GM21717 (cell line): ENCODE data around the gene NR2F1.

Source experiments
- ATAC-seq: cut with Tn5 transposase; IDR thresholded peaks from one replicate; pipeline ENCODE4 v1.9.1; 2021; ENCODE audit warnings: mild to moderate bottlenecking, moderate library complexity; ENCODE audit not compliant: unreplicated experiment

The NR2F1 gene

DNA sequence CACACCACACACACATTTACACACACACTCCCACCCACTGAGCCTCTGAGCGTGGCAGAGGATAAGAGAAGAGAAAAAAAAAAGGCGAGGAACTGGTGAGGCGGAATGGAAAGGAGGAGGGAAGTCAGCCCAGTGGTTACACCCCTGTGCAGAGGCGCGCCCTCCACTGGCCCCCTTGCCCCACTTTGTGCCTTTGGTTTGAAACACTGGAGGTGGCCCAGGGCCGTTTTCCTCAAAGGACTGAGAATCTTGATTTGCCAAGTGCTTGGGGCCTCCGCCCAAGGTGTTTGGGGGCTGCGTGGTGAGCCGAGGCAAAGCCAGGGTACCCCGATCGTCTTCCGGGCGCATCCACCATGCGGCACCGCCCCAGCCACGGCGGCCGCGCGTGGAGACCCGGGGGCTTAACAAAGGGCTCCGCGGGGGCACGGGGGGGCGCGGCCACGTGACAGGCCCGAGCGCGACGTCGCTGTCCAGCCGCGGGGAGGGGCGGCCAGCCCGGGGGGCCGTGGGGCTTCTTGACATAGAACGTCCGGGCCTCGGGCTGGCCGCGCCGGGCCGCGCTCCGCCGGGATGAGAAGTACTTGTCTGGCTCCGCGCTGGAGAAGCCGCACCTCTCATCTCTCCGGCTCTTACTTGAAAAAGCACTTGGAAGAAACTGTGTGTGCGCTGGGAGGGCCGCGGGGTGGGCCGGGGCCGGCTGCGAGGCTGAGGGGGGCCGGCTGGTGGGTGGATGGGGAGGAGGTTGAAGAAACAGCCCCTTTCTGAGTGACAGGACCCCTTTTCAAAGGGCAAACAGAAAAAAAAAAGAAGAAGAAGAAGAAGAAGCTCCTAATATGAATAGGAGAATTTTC is 21.0 kb downstream of the NR2F1 start:
- no peak for ATAC-seq

DNA sequence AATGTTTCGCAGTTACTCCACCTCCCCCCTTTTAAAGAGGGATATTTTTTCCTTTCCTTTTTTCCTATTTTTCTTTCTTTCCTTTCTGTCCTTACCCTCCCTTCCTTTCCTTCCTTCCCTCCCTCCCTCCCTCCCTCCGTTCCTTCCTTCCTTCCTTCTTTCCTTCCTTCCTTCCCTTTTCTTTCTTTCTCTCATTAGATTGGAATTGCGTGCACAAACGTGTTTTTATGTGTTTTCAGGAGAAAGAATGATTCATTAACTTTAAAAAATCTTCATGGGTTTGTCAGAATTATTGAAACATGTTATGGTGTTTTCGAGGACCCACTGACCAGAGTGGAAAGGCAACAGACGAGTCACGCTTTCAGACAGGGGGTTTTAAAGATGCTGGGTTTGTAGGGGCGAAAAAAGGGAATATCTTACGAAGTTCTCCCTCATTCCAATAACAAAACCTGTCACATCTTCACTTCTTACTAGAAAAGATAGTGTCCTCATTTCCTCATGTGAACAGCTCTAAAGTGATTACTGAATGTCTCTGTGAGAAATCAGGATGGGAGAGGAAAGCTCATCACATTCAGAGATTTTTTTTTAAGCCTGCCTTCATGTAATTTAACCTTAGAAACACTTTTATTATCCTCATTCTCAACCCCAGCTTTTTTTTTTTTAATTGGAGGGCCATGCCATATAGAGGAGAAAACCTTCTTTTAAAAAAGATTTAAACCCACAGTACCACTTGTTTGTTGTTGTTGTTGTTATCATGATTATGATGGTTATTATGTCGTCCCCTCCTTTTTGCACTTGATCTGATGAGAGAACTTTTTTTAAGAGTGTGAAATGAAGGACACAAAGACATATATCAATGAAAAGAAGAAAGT is 21.9 kb downstream of the NR2F1 start:
- no peak for ATAC-seq

DNA sequence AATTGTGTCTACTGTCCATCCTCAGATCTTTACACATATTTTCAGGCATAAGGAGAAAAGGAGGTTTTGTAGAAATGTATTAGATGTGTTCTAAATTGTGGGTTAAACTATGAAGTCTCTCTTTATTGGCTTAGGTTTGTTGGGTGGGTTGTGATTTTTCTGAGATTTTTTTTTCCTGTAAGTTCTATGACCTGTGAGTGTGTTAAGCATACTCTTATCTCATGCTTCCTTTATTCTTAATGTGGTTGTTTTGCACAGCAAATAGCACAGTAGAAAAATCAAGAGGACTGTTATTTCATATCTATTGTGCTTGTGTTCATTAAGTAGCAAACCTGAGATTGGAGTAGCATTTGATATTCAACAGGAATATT is 23.3 kb downstream of the NR2F1 start:
- ATAC-seq: no peak

DNA sequence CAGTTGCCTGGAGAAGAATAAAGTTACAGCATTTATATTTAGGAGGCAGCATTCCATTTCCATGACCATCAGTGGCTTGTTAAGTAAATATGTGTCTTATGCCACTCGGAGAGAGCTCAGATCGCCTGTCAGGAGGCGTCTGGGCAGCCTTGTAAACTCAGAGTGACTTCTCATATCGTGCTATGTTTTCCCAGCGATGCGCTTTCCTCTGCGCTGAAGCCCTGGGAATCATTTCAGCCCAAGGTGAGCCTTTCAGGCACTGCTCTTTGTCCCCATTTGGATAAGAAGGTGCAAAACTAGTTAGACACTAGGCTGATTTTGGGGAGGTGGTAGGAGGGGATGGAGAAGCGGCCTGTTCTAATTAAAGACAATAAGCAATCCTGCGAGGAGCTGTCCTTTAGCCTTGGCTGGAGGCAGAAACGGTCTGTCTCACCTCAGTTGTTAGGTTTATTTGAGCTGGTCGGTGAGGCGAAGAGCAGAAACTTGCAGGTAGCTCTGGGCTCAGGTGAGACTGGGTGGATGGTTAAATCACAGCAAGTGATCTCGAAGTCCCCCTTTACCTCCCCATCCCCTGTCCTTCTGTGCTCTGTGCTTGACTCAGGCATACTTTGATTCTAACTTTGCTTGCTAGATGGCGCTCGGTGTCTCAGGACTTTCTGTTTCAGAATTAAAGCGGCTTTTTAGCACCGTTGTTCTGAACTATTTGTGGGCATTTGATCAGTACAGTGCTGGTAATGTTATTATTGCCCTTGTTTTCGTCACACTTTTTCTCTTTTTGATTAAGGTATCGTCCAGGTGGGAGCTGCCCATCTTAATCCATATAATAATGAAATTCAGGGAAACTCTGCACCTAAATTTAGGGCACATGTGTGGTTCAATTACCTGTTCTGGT is 24.6 kb downstream of the NR2F1 start:
- ATAC-seq: no peak

DNA sequence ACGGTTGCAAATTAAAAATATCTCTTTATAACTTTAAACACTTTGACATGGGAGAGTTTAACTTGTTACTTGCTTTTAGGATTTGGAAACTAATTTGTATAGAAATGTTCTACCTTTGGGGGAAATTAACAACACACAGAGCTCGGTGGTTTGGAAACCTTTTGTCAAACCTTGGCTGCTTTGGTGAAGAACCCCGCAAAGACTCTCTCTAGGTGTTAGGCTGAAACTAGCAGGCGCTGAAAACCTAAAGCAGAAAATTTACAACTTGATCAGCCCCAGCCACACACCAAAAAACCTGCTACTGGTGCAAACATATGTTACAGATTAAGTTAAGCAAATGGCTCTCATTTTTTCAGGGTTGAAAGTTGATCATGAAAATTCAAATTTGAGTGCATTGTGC is 25.8 kb downstream of the NR2F1 start:
- no peak for ATAC-seq

DNA sequence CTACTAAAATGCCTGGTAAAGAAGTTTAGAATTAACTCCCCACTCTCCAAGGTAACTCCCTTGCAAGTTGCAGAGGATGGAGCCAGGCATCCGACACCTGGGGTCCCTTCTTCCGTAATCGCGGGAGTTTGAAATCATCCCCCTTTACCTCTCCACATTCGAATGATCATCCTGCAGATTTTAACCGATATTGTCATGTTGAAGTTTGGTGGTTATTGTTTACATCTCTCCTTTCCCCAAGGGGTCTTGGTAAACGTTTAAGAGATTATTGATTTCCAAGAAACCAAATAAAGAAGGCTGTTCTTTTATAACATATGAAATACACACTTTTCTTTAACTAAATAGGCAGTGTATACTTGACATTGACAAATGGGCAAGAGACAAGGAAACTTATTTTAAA is 26.7 kb downstream of the NR2F1 start:
- ATAC-seq: no peak

DNA sequence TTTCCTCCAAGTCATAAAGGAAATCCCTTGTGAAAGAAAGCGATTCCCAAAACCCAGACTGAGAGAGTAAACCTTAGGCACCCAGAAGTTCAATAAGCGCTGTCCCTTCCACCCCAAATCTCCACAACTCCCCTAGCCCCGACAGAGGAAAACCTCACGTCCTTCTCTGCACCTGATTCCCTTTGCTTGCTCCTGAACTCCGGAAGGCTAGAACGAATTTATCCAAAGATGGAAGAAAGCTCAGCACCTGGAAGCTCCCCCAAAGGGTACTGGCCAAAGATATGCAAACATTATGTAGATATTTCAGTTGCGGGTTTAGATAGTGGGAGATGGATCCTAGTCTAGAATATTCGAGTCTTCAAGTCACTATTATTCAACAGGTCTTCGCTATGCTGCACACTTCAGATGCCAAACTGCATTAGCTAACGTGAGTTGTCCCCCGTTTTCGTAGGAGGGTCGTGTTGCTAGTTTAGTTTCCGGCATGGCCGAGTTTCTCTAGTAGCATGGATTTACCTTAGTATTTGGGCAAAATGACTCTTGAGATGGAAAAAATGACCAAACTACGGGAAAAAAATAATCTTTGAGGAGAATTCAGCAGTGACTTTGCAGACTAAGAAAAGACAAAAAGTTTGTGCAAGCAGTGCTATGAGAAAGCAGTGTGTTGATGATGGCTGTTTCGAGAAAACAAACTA is 27.7 kb downstream of the NR2F1 start:
- no peak for ATAC-seq

DNA sequence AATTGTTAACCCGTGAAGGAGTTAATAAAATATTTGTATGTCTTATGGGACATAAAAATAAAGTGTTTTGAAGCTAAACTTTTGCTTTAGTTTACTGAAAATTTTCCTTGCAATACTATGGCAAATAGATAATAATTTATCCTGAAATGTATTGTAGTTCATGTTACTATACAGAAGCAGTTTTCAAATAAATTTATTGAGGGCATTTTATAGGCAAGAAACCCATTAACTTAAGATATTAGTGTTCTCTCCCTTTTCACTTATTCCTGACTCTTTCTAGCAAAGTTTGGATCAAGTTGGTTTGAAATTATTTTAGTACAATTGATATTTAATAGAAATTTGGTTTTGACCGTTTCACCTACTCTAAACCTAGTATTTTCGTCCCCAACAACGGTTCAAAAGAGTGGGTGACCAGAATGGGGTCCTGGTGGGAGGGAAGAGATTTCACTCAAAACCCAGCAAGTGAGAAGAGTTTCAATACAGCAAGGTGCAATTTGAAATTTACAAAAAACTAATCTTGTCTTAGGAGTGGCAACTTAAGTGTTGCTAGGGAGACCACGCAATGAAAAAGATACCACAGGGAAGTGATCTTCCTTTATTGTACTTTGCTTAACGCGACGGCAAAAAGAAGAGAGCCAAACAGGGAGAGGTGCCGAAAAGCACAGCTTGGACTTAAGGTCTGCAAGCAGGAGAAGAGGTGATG is 28.4 kb downstream of the NR2F1 start:
- ATAC-seq: no peak

DNA sequence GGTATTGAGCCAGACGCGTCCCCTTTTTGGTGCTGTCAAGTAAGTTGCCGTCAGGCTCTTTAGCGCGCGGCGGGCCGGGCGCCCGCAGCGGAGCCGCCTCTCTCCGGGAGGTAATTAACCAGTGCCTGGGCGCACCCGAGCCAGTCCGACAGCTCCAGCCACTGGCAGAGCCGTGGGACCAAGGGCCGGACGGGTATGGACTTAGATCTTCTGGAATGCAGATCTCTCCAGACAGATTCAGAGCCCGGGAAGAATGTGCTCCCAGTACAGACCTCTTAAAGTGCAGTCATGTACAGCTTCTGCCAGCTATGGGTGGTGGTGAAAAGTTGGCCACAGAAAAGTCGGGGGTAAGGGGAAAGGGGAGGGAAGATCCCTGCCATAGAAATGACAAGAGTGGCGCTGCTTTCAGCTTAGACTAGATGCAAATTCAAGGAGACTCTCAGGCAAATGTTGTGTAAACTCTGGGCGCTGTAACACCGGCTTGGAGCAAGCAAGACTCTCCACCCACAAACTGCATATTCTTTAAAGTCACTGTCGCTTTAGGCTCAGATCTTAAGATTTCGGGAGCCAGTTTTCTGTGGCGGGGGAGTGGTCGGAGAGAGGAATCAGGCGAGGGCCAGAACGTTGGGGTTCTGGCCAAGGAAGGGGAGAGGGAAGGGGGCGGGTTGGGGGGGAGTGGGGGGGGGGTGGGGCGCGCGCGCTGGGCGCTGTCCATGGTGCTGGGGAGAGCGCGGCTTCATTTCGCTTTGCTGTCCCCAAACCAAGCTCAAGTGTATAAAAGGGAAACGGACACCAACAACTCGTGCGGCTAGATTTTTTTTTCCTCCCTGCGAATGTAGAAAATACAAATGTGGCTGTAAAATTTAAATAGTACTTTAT is 29.2 kb downstream of the NR2F1 start:
- no peak for ATAC-seq

DNA sequence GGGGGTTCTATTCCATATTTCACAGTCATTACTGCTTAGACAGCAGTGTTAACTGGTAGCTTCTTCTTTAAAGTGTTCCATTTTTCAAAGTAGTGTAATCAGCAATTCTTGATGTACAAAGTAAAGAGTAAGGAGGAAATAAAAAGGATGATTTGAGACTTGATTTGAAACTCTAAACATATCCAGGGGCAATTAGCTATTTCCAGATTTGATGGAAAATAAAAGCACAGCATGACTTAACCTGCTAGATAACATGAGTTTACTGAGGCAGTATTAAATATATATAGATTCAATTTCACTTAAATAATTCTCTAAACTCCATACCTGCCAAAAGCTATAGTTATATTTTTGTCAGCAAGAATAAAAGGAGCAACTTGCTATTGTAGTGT is 29.8 kb downstream of the NR2F1 start:
- no peak for ATAC-seq

DNA sequence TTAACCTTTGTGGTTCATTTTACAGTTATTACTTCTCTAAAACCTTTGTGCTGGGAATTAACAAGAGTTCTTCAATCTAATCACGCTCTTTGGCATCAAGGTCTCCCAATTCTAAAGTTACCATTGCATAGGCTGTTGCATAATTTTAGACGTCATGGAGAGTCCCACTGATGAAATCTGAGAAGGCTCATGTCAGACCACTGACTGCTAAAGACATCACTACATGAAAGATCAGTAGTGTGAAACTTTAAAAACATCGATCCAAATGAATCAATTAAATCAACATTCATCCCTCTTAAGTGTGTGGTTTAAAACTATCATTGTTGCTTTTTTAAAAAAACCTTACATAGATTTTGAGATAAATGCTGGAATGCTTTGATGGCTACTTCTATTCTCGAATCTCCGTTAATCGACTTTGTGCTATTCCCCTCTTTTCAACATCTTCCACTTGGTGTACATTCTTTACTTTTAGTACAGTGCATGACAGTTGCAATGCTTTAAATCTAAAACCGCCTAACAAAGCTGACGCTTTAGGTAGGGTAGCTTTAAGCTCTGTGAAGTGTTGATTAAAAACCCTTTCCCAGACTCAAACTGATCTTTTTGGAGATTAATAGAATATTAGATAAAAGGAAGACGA is 33.6 kb downstream of the NR2F1 start:
- no peak for ATAC-seq

DNA sequence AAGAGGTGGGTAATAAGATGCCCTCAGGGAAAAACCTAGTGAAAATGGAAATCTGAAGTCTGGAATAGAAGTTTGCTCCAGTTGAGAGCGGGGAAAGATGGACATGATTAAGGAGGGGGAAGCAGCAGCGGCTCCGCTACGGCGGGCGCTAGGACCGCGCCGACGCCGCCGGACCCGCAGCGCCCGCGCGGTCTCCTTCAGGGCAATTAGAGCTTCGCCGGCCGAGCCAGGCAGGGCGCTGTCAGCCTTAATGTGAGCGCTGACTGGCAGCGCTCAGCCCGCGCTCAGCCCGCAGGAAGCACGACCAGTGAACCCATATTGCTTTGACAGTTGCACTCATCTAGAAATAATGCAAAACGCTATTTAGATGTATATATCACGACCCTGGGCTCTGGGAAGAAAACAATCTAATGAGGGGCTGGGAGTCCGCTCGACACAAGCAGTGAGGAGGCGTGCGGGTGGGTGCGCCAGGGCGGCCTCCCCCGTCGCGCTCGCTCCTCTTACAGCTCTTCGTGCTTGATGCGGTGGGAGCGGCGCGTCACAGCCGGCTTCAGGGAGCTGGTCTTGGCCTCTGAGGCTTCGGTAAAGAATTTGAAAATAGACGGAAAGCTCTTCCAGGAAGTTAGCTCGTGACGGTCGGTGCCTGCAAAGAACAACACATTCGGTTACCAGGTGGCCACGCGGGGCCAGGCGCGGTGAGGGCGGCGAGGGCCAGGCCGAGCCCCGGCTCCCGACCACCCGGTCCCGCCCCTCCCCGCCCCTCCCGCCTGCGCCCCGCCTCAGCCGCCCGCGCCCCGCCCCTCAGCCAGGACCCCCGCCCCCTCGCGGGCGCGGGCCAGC is 37.7 kb downstream of the NR2F1 start:
- peak; percentile 99 for ATAC-seq

DNA sequence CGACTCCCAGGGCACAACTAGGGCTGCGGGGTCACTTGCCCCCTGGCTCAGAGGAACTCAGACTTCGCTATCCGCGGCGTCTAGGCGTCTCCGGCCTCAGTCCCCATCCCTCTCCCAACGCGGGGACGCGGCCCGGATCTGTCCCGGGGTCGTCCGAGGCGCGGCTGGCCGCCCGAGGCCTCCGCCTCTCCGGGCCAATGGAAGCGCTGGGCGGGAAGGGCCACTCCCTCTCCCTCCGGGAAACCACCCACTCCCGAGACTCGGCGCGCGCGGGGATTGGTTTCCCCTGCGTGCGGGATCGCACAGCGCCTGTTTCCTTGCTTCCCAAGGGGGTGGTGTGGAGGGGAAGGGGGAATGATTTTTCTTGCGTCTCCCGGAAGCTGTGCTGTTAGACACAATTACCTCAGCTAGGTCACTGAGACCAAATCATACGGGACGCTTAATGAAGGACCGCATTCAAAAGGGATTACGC is 38.3 kb downstream of the NR2F1 start:
- ATAC-seq: no peak

DNA sequence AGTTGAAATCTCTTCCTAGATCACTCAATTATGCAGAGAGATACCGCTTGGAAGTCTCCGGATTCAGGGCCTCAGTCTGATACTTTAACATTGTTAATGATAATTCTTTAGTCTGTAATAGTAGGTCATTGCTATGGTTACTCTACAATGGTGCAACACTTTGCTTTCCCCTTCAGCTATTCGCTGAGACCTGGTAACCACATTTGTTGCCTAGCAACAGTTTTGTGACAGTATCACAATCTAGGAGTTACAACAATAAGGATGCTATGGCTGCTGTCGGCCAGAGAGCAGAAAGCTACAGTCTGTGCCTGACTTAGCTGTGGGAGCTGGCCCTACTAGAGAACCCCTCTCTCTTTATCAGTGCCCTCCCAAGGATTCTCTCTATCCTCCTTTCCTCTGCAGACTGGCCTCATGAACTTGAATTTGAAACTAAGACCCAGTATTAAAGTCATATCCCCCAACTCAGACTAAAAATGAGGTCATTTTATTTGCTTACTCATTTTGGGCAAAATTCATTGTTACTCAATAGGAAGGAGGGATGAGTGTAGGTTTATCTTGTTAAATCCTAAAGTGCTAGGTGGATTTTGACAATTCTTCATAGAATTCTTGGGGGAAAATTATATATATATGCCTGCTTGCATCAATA is 39.3 kb downstream of the NR2F1 start:
- ATAC-seq: no peak

DNA sequence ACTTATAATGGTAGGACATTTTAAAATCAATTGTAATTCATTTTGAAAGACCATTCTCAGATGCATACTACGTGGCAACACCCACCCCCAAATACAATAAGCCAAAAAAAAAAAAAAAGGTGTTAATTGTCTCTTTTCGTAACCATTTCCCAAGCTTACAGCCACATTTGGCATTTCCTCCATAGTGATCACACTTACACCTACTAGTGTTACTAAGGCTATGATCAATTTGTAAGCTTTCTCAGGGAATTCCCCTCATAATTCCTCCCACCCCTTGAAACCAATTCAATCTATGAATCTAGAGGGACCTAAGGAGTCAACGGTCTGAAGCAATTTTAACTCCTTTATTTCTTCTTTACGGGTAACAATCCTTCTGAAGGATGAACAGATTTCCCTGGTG is 40.1 kb downstream of the NR2F1 start:
- ATAC-seq: no peak

DNA sequence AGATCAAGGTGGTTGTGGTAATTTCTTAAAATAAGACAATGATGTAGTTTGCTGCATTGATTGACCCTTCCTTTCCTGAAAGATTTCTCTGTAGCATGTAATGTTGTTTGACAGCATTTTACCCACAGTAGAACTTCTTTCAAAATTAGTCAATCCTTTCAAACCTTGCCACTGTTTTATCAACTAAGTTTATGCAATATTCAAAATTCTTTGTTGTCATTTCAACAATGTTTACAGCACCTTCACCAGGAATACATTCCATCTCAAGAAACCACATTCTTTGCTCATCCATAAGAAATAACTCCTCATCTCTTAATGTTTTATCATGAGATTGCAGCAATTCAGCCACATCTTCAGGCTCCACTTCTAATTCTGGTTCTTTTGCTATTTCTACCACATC is 43.8 kb downstream of the NR2F1 start:
- no peak for ATAC-seq

DNA sequence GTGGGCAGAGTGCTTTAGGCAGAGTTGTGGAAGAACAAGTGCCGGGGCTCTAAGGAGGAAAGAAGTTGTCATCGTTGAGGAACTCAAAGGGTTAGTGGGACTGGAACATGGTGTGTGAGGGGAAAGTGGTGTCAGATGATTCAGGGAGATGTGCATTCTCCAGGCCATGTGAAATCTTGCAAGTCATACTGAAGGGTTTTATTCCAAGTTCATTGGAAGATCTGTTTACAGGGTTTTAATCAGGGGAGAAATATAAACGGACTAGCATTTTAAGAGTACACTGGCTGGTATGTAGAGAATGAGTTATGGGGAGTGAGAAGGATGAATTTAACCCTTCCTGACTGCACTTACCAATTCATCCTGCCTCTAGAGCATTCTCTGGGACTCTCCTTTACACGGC is 49.3 kb downstream of the NR2F1 start:
- no peak for ATAC-seq
